UCSD-AML1 (cell line): ENCODE data around the gene BLTP2.
"Not testable (repeated sequence)": the region's sequence is repeated elsewhere in the genome, so short reads cannot be mapped to it uniquely, and the experiment has no call there.

Source experiments
- DNase-seq: peaks from one replicate; lab custom pipeline; 2025; ENCODE audit not compliant: unreplicated experiment; lab: John Stamatoyannopoulos, UW

The BLTP2 gene

GRCh38 chr17:28644787-28645575 is at the start of gene BLTP2:
TSS of gene BLTP2 (minus strand) at chr17:28645158. CDS start at chr17:28645056, 102 bp downstream.
- peak; percentile 97 for DNase-seq

- DNase-seq, result no peak
Measured at GRCh38 chr17:28693869-28694268, 48.9 kb upstream of the BLTP2 start.

- DNase-seq, result no peak
Measured at GRCh38 chr17:28689011-28689410, 44.1 kb upstream of the BLTP2 start.

GRCh38 chr17:28688481-28688880 is 43.5 kb upstream of the BLTP2 start:
- no peak for DNase-seq

- no peak for DNase-seq
Measured at GRCh38 chr17:28686296-28686695, 41.3 kb upstream of the BLTP2 start.

GRCh38 chr17:28685366-28685765 is 40.4 kb upstream of the BLTP2 start:
- no peak for DNase-seq

- no peak for DNase-seq
Measured at GRCh38 chr17:28684963-28685362, 40.0 kb upstream of the BLTP2 start.

GRCh38 chr17:28682655-28683054 is 37.7 kb upstream of the BLTP2 start:
- DNase-seq, result no peak

- no peak for DNase-seq
Measured at GRCh38 chr17:28675980-28676379, 31.0 kb upstream of the BLTP2 start.

GRCh38 chr17:28675490-28675889 is 30.5 kb upstream of the BLTP2 start:
- DNase-seq, result no peak

GRCh38 chr17:28669918-28670317 is 25.0 kb upstream of the BLTP2 start:
- no peak for DNase-seq

GRCh38 chr17:28667870-28668269 is 22.9 kb upstream of the BLTP2 start:
- DNase-seq, result no peak

- no peak for DNase-seq
Measured at GRCh38 chr17:28665994-28666393, 21.0 kb upstream of the BLTP2 start.

- DNase-seq, result no peak
Measured at GRCh38 chr17:28663723-28664122, 18.8 kb upstream of the BLTP2 start.

- DNase-seq, result no peak
Measured at GRCh38 chr17:28662527-28662829, 17.5 kb upstream of the BLTP2 start.

- peak; percentile 94 for DNase-seq
Measured at GRCh38 chr17:28661635-28662526, 16.9 kb upstream of the BLTP2 start, which contains the start of the genes SDF2 and SUPT6H. TSS of gene SDF2 (minus strand) at chr17:28661906. CDS start at chr17:28661876, 30 bp downstream. TSS of gene SUPT6H (plus strand) at chr17:28662205. CDS start at chr17:28673402, 11,197 bp downstream.

- not testable (repeated sequence) for DNase-seq
Measured at GRCh38 chr17:28659497-28659881, 14.5 kb upstream of the BLTP2 start.

- not testable (repeated sequence) for DNase-seq
Measured at GRCh38 chr17:28658766-28659496, 14.0 kb upstream of the BLTP2 start.

GRCh38 chr17:28658342-28658741 is 13.4 kb upstream of the BLTP2 start:
- not testable (repeated sequence) for DNase-seq

- no peak for DNase-seq
Measured at GRCh38 chr17:28657756-28658155, 12.8 kb upstream of the BLTP2 start.

- no peak for DNase-seq
Measured at GRCh38 chr17:28655160-28655559, 10.2 kb upstream of the BLTP2 start.
